Suprapubic skin (tissue), 4 donors: ENCODE results near the gene NCBP2L.

Experiments
- CTCF ChIP-seq, 2 donors: fragments of 200-600 bp in 1 of 2; fragments of 450-650 bp in 1 of 2; sonication (generic) in 1 of 2; IDR thresholded peaks; one replicate each; pipeline ENCODE4 v1.5.1; 2016 to 2019; ENCODE audit warnings: antibody characterized with exemption in 2 of 2, mild to moderate bottlenecking in 1 of 2, moderate library complexity in 1 of 2
- EP300 ChIP-seq: sonication (generic); formaldehyde crosslinking; IDR thresholded peaks from one replicate; pipeline ENCODE4 v1.6.1; 2017; ENCODE audit warnings: antibody characterized with exemption
- POLR2A ChIP-seq, 2 donors: fragments of 450-650 bp; IDR thresholded peaks; one replicate each; pipeline ENCODE4 v1.6.1; 2017; ENCODE audit warnings: antibody characterized with exemption in 2 of 2, mild to moderate bottlenecking in 2 of 2, moderate library complexity in 2 of 2
- POLR2AphosphoS5 ChIP-seq, 3 donors: sonication (generic); formaldehyde crosslinking; IDR thresholded peaks; one replicate each; pipeline ENCODE4 v1.6.1; 2017; ENCODE audit warnings: antibody characterized with exemption in 3 of 3

- no peak for TF ChIP-seq CTCF (IDR thresholded peaks at IDR 0.05)
- no peak for TF ChIP-seq POLR2AphosphoS5 (IDR thresholded peaks at IDR 0.05)
- no peak for TF ChIP-seq POLR2A (IDR thresholded peaks at IDR 0.05)
- no peak for TF ChIP-seq EP300
Observed at GRCh38 chrX:107763647-107764046, 13.9 kb upstream of the NCBP2L start.
